ENCODE measurements around the gene GNPDA2.

Gene GNPDA2

DNA sequence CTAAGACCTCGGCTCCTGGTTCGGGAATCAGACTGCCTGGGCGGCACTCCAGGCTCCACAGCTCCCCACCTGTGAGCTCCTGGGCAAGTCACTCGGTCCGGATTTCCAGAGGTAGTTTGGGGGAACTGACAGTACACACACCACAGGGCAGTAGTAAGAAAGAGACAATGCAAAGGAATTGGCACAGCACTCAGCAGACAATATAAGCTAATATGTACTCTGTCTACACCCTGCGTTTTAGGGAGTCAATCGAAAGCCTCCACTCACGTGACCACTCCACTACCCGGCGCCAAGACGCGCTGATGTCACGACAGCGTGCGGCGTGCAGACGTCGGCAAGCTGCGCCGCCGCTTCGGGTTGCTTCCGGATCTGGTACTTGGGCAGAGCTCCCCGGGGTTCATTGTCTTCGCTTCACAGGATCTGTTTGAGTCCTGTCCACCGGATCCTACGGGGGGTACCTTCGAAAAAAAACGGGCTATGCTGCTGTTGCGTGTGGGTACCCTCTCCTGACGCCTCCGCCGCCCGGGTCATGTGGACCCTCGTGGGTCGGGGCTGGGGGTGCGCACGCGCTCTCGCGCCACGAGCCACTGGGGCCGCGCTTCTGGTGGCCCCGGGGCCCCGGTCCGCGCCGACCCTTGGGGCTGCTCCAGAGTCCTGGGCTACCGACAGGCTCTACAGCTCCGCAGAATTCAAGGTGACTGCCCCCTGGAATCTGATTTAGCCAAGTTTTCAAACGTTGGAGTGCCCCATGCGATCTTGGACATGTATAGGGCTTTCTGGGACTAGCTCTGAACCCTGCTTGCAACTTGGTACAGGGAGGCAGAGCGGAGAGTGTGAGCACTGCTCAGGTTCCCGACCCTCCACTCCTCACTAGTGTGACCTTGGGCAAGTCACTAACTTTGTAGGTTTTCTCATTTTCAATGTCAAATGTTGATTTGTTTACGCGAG lies 48.0 kb downstream of the GNPDA2 start, which contains the start of gene GUF1:
TSS of gene GUF1 (plus strand) at position 327 of the 948 bp plus-strand sequence. CDS start at position 530, 203 bp downstream.
- peak; percentile 27 for DNase-seq

DNA sequence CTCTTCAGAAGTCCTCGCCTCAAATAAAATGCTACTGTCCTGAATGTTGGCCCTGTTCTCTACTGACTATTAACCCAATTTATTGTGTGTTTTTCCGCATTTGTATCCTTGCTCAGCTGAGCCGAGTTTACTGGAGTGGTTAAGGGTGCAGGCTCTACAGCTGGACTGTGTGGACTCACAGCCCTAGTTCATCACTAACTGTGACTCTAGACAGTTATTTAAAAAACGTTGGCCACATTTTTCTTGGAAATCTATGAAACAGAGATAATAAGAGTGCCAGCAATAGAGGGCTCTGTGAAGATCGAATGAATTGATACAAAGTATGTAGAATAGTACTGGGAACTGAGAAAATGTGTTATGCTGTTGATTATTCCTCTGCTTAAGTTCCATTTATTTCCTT lies 51.0 kb downstream of the GNPDA2 start:
- no peak for DNase-seq

DNA sequence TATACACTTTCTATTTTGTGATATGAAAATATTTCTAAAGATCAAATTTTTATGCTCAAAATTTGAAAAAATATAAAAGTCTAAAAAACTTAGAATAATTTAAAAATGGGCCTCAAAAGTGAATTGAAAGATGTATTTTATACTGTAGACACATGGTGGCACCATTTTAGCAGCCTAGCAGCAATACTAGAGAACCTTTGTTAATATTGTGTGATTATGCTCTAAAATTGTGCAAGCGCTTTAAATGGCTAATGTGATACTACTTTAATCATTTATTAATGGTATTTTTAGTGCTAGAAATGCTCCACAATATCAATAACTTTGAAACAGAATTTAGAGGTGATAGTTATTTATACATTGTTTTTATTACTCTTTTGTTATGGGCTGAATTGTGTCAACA lies 51.9 kb downstream of the GNPDA2 start:
- DNase-seq = no peak

DNA sequence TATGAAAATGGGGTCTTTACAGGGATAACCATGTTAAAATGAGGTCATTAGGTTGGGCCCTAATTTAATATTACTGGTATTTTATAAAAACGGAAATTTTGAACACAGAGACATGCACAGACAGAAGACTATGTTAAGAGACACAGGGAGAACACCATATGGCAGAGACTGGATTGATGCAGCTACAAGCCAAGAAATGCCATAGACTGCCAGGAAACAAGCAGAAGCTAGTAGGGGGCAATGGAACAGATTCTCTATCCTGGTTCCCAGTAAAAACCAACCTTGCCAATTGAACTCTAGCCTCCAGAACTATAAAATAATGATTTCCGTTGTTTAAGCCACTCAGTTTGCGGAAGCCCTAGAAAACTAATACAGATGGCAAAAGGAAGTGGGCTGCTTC lies 54.7 kb downstream of the GNPDA2 start:
- no peak for DNase-seq

DNA sequence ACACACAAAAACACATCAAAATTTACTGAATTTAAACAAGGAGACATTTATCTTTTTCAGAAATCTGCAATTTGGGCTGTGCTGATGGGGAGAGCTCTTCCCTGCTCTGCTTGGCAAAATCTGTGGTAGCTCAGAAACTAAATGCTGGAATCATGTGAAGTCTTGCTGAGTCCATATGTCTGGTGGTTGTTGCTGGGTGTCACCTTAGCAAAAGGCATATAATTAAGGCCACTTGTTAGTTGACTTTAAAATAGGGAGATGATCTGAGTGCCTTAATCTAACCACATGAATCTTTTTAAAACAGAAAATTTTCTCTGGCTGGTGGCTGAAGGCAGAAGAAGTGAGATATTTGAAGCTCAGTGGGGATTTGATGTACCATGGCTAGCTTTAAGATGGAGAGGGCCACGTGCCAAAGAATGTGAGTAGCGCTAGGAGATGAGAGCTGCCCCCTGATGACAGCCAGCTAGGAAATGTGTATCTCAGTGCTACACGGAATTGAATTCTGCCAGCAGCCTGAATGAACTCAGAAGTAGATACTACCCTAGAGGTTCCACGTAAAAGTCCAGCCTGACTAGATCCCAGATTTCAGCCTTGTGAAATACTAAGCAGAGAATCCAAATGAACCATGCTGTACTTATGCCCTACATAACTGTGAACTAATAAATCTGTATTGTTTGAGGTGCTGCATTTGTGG lies 55.7 kb downstream of the GNPDA2 start:
- DNase-seq = no peak

DNA sequence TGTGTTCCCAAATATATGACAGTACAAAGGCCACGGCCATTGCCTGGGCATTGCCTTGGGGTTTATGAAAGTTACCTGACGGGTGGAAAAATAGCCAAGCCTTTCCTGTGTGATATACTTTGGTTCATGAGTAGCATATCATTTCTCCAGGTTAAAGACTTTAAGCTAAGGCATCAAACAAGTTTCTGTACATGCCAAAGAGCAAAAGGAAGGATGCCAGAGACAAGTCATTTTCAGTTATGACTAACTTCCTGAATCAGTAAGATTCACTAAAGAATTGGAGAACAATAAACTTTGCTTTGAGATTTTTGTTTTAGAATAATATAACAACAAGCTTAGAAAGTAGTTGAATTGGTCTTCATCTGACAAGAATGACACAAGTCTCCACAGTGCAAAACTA lies 57.8 kb downstream of the GNPDA2 start:
- DNase-seq = no peak

DNA sequence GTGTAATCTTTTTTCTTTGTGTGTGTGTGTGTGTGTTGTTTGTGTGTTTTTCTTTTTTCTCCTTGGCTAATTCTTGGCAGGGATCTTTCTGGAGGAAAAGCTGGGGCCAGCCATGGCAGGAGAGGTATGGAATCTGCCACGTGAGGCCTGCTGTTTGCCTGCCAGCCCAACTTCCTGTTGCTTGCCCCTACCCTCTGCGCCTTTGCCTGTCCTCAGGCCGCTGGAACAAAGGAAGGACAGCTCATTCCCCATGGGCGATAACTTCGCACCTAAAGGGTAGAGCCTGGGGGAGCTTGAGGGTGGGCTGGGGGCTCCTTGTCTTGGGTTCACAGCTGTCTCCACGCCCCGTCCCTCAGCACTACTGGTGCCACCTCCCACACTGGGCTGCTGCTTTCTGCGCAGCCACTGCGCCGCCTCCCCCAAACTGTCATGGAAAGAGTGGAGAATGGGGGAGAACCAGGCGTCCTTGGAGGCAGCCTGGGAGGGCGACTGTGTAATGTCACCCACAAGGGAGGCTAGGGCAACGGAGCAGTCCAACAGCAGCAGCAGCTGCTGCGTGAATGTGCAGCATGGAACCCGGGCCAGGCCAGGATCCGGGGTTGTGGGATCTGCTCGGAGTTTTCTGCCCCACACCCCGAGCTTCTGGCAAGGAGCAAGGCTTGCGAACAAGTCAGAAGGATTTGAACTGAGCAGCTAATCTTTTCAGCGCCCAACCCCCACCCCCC lies 62.7 kb downstream of the GNPDA2 start:
- DNase-seq = no peak

DNA sequence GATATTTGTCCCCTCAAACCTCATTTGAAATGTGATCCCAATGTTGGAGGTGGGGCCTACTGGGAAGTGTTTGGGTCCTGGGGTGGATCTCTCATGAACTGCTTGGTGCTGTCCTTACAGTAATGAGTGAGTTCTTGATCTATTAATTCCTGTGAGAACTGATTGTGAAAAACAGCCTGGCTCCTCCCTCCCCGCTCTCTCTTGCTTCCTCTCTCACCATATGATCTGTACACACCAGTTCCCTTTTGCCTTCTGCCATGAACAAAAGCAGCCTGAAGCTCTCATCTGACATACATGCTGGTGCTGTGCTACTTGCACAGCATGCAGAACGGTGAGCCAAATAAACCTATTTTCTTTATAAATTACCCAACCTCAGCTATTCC lies 63.7 kb downstream of the GNPDA2 start:
- no peak for DNase-seq

DNA sequence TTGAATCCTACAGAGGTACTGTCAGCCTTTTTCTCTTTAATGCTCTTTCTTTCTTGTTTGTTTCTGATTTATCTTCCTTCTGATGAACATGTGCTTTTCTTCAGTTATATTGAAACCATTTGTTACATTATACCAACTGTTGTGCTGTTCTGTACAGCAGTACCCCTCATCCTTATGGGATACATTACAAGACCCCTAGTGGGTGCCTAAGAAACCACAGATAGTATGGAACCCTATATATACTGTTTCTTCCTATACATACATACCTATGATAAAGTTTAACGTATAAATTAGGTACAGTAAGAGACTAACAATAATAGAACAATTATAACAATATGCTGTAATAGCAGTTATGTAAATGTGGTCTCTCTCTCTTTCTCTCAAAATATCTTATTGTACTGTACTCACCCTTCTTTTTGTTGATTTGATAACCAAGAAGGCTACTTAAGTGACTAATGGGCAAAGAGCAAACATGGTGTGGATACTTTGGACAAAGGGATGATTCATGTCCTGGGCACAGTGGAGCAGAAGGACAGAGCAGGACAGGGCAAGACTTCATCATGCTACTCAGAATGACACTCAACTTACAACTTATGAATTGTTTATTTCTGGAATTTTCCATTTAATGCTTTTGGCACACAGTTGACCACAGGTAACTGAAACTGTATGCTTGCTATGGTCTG lies 64.3 kb downstream of the GNPDA2 start:
- no peak for DNase-seq

DNA sequence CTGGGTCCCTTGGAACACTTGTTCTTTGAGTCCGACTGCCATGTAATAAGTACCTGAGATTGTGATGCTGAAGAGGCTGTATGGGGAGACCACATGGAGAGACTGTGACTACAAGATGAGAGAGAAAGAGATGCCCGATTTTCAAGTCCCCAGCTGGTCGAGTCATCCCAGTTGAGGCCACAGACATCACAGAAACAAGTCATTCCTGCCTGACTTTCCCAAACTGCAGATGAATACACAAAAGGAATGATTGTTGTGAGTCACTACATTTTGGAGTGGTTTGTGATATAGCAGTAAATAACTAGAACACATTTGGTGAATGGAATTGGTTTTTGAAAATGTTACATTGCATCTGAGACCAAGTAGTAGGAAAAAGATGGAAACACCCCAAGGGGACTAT lies 66.0 kb downstream of the GNPDA2 start:
- DNase-seq = no peak

DNA sequence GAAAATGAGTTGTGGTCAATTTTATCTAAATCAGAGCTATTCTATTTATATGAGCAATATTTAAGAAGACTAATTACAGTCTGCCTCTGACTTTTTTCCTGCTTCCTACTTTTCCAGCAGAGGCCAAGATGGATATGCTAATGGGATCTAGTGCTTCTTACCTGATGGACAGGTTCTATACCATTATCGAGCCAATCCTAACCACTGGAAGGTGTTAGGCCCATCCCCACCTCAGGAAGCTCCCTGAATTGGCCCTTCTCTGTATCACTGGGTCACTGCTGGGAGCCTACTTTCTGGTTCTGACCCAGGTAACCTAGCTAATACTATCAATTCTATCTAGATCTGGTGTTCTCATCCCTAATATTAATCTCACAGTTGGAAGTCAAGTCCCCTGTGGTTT lies 74.4 kb downstream of the GNPDA2 start:
- no peak for DNase-seq

Data from NCI-H524 treated with DMSO at 0.1 percent for 48 hours (cell line).